ENCODE data around the gene PACRG.

PACRG gene

DNA sequence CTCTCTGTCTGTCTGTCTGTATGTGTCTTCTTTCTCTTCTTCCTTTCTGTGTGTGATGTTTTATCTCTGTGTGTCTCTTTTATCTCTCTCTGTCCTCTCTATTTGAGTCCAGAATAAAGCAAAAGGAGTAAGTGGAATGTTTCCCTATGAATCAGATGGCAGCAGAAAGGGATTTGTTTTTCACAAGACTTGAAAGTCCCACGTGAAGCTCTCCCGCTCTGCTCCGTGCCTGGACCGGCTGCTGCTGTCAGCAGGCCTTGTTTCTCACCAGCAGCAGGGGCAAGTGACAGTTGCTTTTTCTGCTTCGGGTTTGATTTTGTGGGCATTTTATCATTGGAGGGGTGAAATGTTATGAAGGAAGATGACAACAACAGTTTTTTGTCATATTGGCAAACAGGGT, 212.7 kb downstream of the PACRG start:
- no CpG with 5 or more reads among the region's 5 CpGs for WGBS (ENCODE audit: extremely low coverage, insufficient coverage, insufficient read length)
- no peak overlapping the region for H4K12ac ChIP-seq (ENCODE audit: low read depth, low read length)
- H2BK12ac ChIP-seq (ENCODE audit: low read length), result no peak overlapping the region
- no peak overlapping the region for H3K4me2 ChIP-seq (ENCODE audit: low read length)
- no peaks in the 10 kb centered on the region for H3K27me3 ChIP-seq (ENCODE audit: insufficient read depth, low read length)
- no peak overlapping the region for H2AFZ ChIP-seq (ENCODE audit: insufficient read depth, low read length, poor library complexity)
- H3K4ac ChIP-seq (ENCODE audit: low read depth, low read length), result no peak overlapping the region
- DNase-seq, result no peak
- H4K8ac ChIP-seq (ENCODE audit: low read depth, low read length), result no peak overlapping the region
- no peak overlapping the region for H3K23ac ChIP-seq (ENCODE audit: low read length)
- no peak overlapping the region for H2BK120ac ChIP-seq (ENCODE audit: insufficient read depth, low read length, poor library complexity)
- no peak overlapping the region for H3K14ac ChIP-seq (ENCODE audit: low read length)
- H3K18ac ChIP-seq (ENCODE audit: low read length), result no peak overlapping the region
- no peak overlapping the region for H4K91ac ChIP-seq (ENCODE audit: low read depth, low read length)
- H3K9ac ChIP-seq (ENCODE audit: low read length), result no peak overlapping the region
- no peak overlapping the region for H2AK5ac ChIP-seq (ENCODE audit: low read length)
- H3K4me1 ChIP-seq (ENCODE audit: control insufficient read depth in 1 of 2, insufficient read depth in 2 of 2, low read length in 2 of 2), result peaks cover 0 to 2% of the 10 kb centered on the region in 2 experiments
- no peak overlapping the region for H3K4me3 ChIP-seq (ENCODE audit: low read depth, low read length)
- H2BK5ac ChIP-seq (ENCODE audit: low read depth, low read length, poor library complexity), result no peak overlapping the region
- no peak overlapping the region for H3K27ac ChIP-seq (ENCODE audit: low read depth, low read length)
- H3K79me2 ChIP-seq (ENCODE audit: control insufficient read depth, insufficient read depth, low read length, poor library complexity), result no peaks in the 10 kb centered on the region
- no peaks in the 10 kb centered on the region for H3K36me3 ChIP-seq (ENCODE audit: control insufficient read depth in 1 of 2, insufficient read depth in 2 of 2, low read length in 2 of 2)
- H3K9me3 ChIP-seq (ENCODE audit: insufficient read depth, low read depth, low read length), result no peaks in the 10 kb centered on the region
- H3K79me1 ChIP-seq (ENCODE audit: low read length), result no peaks in the 10 kb centered on the region

- H3K9ac ChIP-seq (ENCODE audit: low read length), result no peak overlapping the region
- no peaks in the 10 kb centered on the region for H3K9me3 ChIP-seq (ENCODE audit: insufficient read depth, low read depth, low read length)
- no peak overlapping the region for H3K4me3 ChIP-seq (ENCODE audit: low read depth, low read length)
- no CpG with 5 or more reads among the region's 8 CpGs for WGBS (ENCODE audit: extremely low coverage, insufficient coverage, insufficient read length)
- H2AK5ac ChIP-seq (ENCODE audit: low read length), result no peak overlapping the region
- H3K27ac ChIP-seq (ENCODE audit: low read depth, low read length), result no peak overlapping the region
- H4K91ac ChIP-seq (ENCODE audit: low read depth, low read length), result no peak overlapping the region
- no peak overlapping the region for H3K23ac ChIP-seq (ENCODE audit: low read length)
- no peak overlapping the region for H2BK5ac ChIP-seq (ENCODE audit: low read depth, low read length, poor library complexity)
- H3K79me2 ChIP-seq (ENCODE audit: control insufficient read depth, insufficient read depth, low read length, poor library complexity), result no peaks in the 10 kb centered on the region
- H4K8ac ChIP-seq (ENCODE audit: low read depth, low read length), result no peak overlapping the region
- no peak overlapping the region for H3K4me2 ChIP-seq (ENCODE audit: low read length)
- no peak overlapping the region for H3K4ac ChIP-seq (ENCODE audit: low read depth, low read length)
- peaks cover 0 to 2% of the 10 kb centered on the region in 2 experiments for H3K4me1 ChIP-seq (ENCODE audit: control insufficient read depth in 1 of 2, insufficient read depth in 2 of 2, low read length in 2 of 2)
- no peak overlapping the region for H3K18ac ChIP-seq (ENCODE audit: low read length)
- no peak overlapping the region for H2BK120ac ChIP-seq (ENCODE audit: insufficient read depth, low read length, poor library complexity)
- no peaks in the 10 kb centered on the region for H3K27me3 ChIP-seq (ENCODE audit: insufficient read depth, low read length)
- no peaks in the 10 kb centered on the region for H3K36me3 ChIP-seq (ENCODE audit: control insufficient read depth in 1 of 2, insufficient read depth in 2 of 2, low read length in 2 of 2)
- no peak overlapping the region for H2BK12ac ChIP-seq (ENCODE audit: low read length)
- H3K14ac ChIP-seq (ENCODE audit: low read length), result no peak overlapping the region
- no peak for DNase-seq
- no peak overlapping the region for H4K12ac ChIP-seq (ENCODE audit: low read depth, low read length)
- H3K79me1 ChIP-seq (ENCODE audit: low read length), result no peaks in the 10 kb centered on the region
- no peak overlapping the region for H2AFZ ChIP-seq (ENCODE audit: insufficient read depth, low read length, poor library complexity)
Observed at GRCh38 chr6:162941128-162941527, 213.4 kb downstream of the PACRG start.

DNA sequence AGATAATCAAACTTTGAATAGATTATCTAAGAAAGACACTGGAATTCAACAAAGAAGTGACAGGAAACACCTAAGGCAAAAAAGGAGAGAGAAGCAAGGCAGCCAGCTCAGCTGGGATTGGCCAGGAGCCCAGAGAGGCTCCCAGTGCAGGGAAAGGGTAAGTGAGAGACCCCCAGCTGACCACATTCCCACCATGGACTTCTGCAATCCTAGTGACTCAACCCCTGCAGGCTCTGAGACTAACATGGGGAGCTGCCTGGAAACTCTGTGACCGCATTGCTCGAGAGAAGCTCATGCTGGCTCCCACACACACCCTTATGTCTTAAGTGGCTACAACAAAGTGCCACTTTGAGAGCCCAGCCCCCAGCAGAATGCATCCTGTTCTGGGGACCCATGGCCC, 215.1 kb downstream of the PACRG start:
- Histone ChIP-seq H4K12ac (ENCODE audit: low read depth, low read length) (no peak overlapping the region), H2AFZ (ENCODE audit: insufficient read depth, low read length, poor library complexity) (no peak overlapping the region), H3K4me2 (ENCODE audit: low read length) (no peak overlapping the region), H3K27ac (ENCODE audit: low read depth, low read length) (no peak overlapping the region), H2BK120ac (ENCODE audit: insufficient read depth, low read length, poor library complexity) (no peak overlapping the region), H3K18ac (ENCODE audit: low read length) (no peak overlapping the region), H3K79me1 (ENCODE audit: low read length) (no peaks in the 10 kb centered on the region), H4K91ac (ENCODE audit: low read depth, low read length) (no peak overlapping the region), H3K23ac (ENCODE audit: low read length) (no peak overlapping the region), H2BK5ac (ENCODE audit: low read depth, low read length, poor library complexity) (no peak overlapping the region), H3K9ac (ENCODE audit: low read length) (no peak overlapping the region), H3K4me1 (ENCODE audit: control insufficient read depth in 1 of 2, insufficient read depth in 2 of 2, low read length in 2 of 2) (peaks cover 0 to 2% of the 10 kb centered on the region in 2 experiments), H2AK5ac (ENCODE audit: low read length) (no peak overlapping the region), H3K14ac (ENCODE audit: low read length) (no peak overlapping the region), H3K4ac (ENCODE audit: low read depth, low read length) (no peak overlapping the region), H3K27me3 (ENCODE audit: insufficient read depth, low read length) (no peaks in the 10 kb centered on the region), H3K9me3 (ENCODE audit: insufficient read depth, low read depth, low read length) (no peaks in the 10 kb centered on the region), H3K79me2 (ENCODE audit: control insufficient read depth, insufficient read depth, low read length, poor library complexity) (no peaks in the 10 kb centered on the region), H3K4me3 (ENCODE audit: low read depth, low read length) (no peak overlapping the region), H2BK12ac (ENCODE audit: low read length) (no peak overlapping the region), H4K8ac (ENCODE audit: low read depth, low read length) (no peak overlapping the region), H3K36me3 (ENCODE audit: control insufficient read depth in 1 of 2, insufficient read depth in 2 of 2, low read length in 2 of 2) (no peaks in the 10 kb centered on the region)
- no CpG with 5 or more reads among the region's 2 CpGs for WGBS (ENCODE audit: extremely low coverage, insufficient coverage, insufficient read length)
- DNase-seq, result no peak

GRCh38 chr6:162943369-162943768, 215.6 kb downstream of the PACRG start:
- H4K12ac ChIP-seq (ENCODE audit: low read depth, low read length), result no peak overlapping the region

More at GRCh38 chr6:162943369-162943768, 215.6 kb downstream of the PACRG start:
- DNase-seq, result no peak
- Histone ChIP-seq H3K36me3 (ENCODE audit: control insufficient read depth in 1 of 2, insufficient read depth in 2 of 2, low read length in 2 of 2) (no peaks in the 10 kb centered on the region), H2AK5ac (ENCODE audit: low read length) (no peak overlapping the region), H2BK5ac (ENCODE audit: low read depth, low read length, poor library complexity) (no peak overlapping the region), H3K14ac (ENCODE audit: low read length) (no peak overlapping the region), H4K91ac (ENCODE audit: low read depth, low read length) (no peak overlapping the region), H2BK12ac (ENCODE audit: low read length) (no peak overlapping the region), H3K18ac (ENCODE audit: low read length) (no peak overlapping the region), H3K27me3 (ENCODE audit: insufficient read depth, low read length) (no peaks in the 10 kb centered on the region), H3K9ac (ENCODE audit: low read length) (no peak overlapping the region), H3K23ac (ENCODE audit: low read length) (no peak overlapping the region), H3K79me2 (ENCODE audit: control insufficient read depth, insufficient read depth, low read length, poor library complexity) (no peaks in the 10 kb centered on the region), H3K4me3 (ENCODE audit: low read depth, low read length) (no peak overlapping the region), H3K4me2 (ENCODE audit: low read length) (no peak overlapping the region), H4K8ac (ENCODE audit: low read depth, low read length) (no peak overlapping the region), H3K9me3 (ENCODE audit: insufficient read depth, low read depth, low read length) (no peaks in the 10 kb centered on the region), H2AFZ (ENCODE audit: insufficient read depth, low read length, poor library complexity) (no peak overlapping the region), H3K4me1 (ENCODE audit: control insufficient read depth in 1 of 2, insufficient read depth in 2 of 2, low read length in 2 of 2) (peaks cover 0 to 2% of the 10 kb centered on the region in 2 experiments), H3K27ac (ENCODE audit: low read depth, low read length) (no peak overlapping the region), H3K4ac (ENCODE audit: low read depth, low read length) (no peak overlapping the region), H2BK120ac (ENCODE audit: insufficient read depth, low read length, poor library complexity) (no peak overlapping the region), H3K79me1 (ENCODE audit: low read length) (no peaks in the 10 kb centered on the region)
- WGBS (ENCODE audit: extremely low coverage, insufficient coverage, insufficient read length), result no CpG with 5 or more reads among the region's 5 CpGs
